Activated T-cell treated with anti-CD3 and anti-CD28 coated beads, Interleukin-2, amount 50 U/mL, for 48 hours (primary cell): Measurements from ENCODE around the gene CORO1C.

Experiments used
- DNase-seq, 2 experiments: peaks; one replicate each; pipeline ENCODE4 v3.0.0-alpha.2; 2020

Gene CORO1C

DNA sequence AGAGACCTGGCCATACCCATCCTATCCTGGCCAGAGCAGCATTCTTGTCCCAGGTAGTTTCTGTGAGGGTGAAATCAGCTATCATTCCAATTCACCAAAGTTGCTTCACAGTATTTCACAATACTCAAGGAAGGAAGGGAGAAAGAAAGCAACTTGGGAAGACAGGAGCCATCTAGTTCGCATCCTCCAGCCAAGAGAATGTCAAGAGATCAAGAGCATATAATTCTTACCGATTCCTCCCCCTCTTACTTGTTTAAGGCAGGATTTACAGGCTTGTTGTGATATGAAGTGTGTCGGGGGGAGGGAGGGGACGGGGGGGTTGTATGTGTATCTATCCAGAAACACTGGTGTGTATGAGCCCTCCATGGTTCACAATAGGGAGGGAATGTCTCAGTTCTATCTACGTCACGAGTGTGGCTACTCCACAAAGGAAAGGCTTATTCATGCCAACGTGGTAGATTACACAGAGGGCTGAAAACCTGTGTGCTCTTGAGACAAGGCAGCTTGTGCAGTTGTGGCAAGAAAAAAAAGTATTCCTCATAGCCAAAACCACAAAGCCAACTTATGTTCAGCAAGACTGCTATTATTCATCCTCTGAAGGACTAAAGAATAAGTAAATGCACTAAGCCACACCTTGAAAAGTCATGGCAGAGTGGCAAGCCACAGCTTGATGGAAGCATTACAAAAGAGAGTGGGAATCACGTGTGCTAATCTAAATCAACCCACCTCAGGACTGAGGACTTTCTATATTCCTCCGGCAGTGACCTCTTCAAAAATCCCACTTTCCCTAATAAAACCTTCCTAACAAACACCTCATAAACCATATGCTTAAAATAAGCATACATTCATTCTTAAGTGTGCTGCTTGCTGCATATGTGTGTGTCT lies 35.0 kb downstream of the CORO1C start:
- peak; percentile 43 to 55 for DNase-seq

DNA sequence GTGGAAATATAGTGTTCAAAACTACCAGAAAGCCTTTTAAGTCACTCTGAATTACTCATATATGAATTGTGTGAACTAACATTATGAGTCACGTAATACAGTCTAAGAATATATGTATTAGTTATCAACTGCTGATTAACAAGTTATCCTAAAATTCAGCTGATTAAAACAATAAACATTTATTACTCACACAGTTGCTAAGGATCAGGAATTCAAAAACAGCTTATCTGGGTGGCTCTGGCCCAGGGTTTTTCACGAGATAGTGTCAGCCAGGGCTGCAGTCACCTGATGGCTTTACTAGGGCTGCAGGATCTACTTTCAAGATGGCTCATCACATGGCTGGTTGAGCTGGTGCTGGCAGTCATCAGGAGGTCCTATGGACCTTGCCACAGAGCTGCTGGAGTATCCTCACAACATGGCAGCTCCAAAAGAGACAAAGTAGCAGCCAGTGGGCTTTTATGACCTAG lies 36.5 kb downstream of the CORO1C start:
- peak; percentile 50 to 65 for DNase-seq

DNA sequence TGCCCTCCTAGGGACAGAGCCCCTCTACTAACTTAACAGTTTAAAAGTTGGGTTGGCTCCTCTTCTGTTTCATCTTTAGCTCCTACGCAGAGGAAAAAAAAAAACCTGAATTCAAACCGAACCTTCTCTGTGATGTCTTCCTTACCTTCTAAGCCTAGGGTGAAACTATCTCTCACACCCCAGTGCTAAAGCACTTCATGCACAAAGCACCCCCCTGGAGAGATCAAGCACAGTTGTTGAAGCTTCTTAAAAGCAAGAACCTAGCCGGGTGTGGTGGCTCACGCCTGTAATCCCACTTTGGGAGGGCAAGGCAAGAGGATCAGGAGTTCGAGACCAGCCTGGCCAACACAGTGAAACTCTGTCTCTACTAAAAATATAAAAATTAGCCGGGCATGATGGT lies 37.6 kb downstream of the CORO1C start:
- no peak for DNase-seq

DNA sequence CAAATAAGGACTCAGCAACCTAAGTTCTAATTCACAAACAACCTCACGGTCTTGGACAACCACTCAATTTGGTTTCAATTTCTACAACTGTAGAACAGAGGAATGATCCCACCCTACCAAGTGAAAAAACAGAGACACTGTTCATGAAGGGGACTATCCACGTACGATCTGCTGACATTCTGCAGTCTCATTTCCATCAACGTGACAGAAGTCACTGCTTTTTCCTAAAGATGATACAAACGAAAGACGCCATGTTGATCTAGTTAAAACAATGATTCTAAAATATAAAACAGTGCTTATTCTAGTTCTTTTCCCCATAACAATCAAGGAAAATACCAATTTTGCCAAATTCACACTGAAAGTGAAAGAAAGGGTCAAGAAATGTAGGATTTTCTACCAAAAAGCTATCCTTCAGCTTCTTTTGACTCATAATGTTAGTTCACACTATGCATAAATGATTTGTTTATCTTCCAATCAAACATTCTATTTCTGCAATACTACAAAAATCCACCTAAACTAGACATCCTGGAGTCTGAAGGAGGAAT lies 38.1 kb downstream of the CORO1C start:
- no peak for DNase-seq

DNA sequence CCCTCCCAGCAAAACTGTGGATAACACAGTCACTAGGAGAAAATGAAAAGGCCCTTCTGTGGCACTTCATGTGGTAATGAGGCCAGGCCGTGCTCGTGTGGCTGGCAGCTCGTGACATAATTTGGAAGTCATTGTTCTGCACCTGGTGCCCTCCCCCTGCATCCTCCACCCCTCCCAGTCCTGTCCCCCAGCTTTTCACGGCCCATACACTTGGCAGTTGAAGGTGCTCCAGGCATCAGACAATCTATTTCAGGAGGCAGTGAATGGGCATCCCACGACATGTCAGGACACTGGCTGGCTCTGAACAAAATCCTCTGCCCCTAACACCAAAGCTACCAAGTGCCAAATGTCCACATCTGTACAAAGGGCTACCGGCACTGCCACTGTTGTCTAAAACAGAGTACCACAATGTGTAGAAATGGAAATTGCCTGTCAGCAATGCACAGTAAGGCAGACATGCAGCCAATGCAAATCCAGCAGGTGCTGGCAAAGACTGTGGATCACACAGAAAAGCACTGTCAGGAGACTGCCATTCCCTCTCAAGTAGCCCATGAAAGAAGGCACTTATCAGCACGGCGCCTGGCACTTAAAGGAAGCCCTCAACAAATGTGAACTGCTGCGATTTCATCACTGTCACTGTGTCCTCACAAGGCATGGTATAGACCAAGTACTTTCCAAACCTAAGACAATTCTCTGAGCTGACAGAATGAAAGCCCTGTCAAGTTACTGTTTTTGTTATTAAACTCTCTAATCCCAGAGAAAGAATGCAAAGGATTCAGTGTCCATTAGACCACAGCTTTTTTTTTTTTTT lies 39.1 kb downstream of the CORO1C start:
- no peak for DNase-seq

DNA sequence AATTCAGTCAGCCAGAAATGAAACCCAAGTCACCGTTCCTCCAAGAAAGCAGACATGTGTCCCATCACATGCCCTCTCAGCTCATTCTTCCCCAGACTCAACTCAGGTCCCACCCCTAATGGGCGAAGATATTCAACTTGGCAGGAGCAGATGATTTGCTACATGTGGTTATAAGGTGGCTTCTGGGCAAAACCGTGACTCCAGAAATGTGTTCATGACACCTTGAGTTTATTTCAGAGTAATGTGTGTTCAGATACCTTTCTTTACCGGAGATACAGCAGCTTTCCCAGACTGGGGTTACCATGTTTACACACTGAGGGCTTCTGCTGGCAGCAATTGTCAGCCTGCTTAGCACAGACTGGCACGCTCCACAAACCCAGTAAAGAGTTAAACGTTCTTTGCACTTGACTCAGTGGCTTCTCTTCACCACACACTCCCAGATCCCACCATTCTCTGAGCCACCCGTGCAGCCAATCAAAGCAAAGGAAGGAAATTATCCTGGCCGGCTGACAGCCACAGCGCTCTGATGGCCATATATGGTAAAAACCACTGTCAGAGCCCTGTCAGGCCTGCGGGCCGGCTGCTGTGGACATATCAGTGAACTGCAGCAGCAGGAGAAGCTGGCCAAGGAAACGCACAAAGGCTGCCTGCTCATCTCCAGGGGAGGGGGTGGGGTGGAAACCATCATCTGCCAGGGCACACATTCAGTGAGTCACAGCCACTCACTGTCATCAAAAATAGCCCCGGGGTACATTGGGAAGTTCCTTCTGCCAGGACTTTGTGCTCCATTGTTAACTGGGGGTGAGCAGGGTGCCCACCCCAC lies 39.9 kb downstream of the CORO1C start:
- DNase-seq = peak; percentile 83 to 86

DNA sequence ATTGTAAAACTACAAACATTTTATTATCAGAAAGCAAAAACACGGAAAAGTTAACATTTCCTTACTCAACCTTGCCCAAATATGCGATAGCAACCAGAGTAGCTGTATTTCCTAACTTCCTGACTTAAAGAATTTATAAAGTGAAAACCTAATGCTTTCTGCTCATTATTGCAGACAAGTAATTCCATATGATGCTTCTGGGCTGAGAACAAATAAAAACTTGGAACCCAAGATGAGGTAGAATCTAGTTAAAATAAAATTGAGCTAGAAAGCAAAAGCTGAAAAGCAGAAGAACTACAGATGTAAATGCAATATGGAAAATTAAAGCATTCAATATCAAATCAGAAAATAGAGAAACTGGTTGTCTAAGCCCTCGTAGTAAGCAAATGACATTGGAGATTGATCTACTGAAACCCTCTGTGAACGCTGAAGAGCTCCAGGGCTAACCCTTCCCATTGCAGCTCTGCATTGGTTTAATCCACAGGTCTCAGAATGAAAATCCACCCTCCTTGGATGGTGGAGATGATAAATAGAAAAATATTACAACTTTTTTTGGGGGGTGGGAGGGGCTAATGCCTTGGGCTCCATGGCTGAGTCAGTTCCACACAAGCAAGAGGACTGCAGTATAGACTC lies 40.7 kb downstream of the CORO1C start:
- DNase-seq = no peak

DNA sequence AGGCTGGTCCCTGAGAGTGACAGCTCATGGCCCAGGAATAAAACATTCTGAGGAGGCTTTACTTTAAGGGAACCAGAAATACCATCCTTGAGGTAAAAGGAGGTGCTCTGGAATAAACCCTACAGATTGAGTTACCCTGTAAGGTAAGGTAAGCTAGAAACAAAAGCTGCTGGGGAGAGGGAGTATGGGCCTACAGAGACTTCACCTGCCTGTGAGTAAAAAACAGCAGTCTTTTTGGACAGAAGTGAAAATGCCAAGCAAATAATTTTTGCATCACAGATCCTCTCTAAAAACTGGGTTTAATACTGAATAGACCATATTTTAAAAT lies 41.2 kb downstream of the CORO1C start:
- no peak for DNase-seq

DNA sequence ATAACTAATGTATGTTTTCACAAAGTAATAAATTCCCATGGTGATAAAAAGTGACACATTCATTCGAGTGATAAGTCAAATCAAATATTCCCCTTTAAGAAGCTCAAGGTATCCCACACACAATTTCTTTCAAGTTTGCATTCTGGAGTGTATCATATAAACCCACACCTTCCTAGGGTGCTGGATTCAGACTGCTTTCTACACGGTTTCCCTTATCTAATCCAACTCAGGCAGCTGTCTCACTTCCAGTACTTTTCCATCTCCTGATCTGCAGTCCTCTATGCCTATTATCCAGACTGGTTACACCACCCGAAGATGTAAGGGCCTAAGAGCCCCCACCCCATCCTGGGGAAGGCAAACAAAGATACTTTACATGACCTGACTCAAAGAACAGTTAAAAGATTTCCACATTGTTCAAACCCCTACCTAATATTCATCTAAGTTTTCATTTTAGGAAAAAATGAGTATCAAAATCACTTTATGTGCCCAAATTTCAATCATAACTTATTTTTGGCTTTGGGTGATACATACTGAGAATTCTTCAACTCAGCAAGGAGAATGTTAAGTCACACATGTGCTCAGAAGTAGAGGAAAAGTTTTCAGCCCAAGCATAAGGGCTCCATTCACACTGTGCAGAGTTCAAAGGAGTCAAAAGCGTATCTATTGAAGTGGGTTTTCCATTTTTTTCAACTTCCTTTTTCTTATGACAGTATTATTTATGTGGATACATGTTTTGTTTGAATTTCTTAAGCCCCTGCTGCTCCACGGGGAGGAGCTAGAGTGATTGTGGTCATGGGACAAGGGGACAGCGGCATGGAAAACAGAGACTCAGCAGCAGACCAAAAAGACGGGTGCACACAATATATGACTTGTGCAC lies 41.8 kb downstream of the CORO1C start:
- peak; percentile 73 for DNase-seq

DNA sequence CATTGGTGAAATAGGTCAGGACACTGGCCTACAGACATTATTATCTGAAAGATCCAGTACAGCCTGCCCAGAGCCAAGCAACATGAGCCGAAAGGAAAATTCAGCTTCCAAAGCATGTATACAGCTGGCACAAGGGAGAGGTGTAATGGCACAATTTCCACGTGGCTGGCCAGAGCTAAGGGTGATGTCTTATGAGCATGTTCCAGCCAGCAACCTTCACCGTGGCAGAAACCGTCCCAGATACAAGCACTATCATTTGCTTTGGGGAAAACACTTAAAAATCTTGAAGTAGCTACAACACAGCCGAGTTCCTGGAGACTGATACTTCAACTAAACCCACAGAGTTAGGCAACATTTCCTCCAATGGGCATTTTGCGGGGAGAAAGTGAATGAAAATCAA lies 44.5 kb downstream of the CORO1C start:
- DNase-seq = no peak

DNA sequence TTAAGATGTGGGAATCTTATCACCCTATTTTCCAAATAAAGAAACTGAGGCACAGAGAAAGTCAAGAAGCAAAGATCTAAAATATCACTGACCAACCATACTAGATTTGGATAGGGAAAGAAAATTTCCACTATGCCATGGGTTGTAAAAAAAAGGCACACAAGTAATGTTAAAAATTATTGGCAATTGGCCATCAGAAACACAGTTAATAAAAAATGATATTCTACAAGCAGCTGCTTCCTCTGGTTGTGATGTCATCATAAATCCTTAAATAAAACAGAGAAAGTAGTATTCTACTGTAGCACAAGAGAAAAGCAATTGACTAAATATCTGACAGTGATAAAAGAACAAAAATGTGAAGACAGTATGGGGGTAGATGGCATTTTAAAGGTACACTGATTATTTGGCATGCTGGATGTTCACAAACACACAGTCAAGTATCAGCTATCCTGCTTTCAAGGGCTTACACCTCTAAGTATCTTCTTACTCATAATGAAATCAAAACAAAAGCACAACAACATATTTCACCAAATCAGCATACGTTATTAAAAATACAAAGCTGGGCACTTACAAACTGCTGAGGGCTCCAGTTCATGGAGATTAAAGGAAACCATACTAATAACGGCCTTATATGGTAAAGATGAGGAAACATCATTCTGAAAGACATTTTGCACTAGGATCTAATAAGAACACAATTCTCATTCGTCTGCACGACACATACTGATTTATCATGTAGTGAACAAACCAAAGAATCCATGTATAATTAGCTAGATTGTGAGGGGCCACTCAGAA lies 45.7 kb downstream of the CORO1C start:
- DNase-seq = no peak

DNA sequence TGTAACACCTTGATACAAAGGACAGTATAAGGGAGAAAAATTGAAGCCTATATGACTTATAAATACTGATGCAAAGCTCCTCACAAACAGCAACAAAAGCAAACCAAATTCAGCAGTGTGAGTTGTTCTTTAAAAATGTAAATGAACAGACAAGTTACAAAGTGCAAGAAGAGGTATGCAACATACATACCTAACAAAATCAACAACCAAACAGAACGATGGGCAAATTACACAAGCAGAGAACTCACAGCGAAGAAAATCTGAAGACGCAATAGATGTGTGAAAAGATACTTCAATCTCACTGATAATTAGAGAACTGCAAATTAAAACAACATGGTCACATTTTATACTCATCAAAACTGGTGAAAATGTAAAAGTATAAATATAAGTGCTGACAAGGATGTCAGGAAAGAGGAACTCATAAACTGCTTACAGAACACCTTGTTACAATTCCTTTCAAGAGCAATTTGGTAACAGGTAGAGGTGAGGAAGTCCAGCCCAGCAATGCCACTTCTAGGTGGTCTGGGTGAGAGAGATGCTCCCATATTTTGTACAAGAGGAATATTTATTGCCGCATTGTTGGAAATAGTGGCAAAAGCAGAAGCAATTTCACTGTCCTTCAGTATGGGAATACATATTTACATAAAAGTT lies 47.3 kb downstream of the CORO1C start:
- no peak for DNase-seq

DNA sequence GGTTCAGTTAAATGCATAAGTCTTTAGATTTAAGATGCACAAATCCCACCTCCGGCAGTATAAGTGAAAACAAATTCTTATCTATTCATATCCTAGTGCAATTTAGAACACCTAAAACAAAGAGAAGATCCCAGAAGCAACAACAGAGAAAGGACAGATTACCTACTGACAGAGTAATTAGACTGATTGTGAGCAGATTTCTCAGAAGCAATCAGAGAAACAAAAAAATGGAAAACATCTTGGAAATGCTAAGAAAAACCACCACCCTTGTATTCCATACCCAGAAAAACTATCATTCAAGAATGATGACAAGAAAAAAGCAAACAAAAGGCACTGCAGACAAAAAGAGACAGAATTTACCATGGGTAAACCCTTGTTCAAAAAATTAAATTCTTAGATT lies 50.0 kb downstream of the CORO1C start:
- DNase-seq = no peak

DNA sequence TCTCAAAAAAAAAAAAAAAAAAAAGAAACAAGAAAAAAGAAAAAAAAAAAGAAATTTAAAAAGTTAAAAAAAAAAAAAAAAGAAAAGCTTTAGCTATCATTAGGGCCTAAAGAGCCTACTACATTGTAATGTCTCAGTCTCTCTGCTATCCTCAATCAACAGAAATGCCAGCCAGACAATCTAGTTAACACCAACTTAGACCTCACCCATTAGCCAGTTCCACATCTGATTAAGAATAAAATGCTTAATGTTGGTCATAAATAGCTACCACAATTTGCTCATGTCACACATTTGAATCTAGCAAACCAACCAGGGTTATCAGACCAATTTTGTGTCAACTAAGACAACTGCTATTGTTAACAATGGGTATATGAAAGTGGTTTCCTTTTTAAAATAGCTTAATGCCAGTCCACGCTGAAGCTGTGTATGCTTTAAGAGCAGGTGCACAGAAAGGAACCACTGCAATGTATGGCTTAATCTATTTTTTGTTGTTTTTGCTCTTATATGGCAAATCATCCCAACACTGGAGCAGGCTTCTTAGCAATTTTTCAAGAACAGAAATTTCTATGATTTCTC lies 52.1 kb downstream of the CORO1C start:
- DNase-seq = no peak

DNA sequence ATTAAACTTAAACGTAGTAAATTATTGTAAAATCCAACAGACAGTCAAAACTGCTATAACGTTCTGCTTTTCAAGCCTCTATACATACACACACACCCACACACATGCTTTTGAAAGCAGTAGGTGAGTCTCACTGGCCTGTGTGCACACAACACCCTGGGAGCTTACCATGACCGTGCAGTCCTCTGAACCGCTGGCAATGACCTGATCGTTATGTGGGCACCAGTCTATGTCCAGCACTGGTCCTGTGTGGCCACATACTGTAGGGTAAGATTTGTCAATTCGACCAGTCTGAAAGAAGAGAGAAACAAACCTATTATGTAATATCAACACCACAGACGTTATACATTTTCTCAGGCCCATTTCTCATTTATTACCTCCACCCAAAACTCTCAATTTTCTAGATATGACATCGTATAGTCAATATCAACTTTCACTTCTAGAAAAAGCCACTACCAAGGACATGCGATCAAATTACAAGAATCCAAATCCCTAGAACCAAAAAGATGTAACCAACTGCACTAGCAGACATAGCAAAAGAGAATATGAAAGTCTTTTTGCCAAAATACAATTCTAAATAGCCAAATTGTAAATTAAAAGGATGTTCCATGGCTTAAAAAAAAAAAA lies 53.1 kb downstream of the CORO1C start:
- DNase-seq = no peak

DNA sequence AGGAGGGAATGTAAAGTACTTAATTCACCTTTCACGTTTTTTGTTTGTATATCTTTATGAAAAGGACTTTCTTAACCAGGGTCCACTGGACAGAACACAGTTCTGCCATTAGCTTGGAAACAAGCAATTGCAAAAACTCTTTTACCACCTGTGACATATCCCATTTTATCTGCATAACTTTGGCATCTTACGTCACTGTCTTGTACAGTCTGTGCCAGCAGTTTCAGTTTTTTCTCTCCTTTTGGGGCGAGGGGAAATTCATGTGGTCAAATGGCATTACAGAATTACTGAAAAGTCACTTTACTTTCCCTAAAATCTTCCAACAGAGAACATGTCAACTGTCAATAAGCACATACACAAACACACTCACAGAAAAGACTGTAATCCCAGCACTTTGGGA lies 53.9 kb downstream of the CORO1C start:
- no peak for DNase-seq

DNA sequence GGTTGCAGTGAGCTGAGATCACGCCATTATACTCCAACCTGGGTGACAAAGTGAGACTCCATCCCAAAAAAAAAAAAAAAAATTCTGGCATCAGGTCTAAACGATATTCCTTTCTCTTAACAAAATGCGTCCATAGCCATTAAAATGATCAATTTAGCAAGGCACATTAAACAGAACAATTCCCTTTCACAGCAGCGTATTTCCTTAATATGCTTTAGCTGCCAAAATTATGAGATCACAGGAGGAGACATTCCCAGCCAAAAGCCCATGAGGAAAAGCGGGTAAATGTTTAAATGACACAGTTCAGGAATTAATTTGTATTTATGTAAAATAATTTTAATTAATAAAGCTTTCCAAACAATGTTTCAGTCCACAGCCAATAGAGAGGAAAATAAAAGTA lies 54.6 kb downstream of the CORO1C start:
- no peak for DNase-seq

DNA sequence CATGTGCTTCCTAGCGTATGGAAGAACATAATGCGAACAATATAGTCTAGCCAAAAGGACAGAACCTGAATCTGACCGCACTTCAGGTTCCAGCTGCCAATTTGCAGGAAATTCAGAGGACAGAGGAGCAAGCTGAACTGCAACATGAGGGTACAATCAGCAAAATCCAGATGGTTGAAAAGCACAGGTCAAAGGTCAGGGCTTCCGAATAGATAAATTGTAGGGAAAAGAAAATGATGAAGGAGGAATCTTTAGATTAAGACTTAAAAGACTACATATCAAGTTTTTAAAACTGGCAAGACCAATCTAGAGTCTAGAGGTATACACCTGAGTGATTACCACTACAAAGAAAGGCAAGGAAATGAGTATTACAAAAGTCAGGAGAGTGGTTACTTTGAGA lies 55.5 kb downstream of the CORO1C start:
- DNase-seq = no peak

DNA sequence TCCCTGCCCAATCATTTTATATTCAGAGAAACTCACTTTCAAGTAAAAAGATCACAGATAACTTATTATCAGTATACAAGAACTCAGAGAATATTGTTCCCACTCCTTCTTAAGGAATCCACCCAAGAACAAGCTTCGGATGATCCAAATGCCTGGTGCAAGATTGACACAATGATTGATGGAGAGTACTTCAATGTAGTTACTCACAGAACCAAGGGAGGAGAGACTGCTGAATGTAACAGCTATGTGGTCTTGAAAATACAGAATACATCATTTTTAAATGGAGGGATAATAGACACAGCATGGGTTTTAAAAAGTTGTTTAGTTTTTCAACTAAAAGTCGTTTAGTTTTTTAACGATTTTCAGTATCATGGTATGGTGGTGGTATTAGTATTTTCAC lies 59.3 kb downstream of the CORO1C start:
- no peak for DNase-seq
